Stimulated activated CD4-positive, alpha-beta T cell treated with anti-CD3 and anti-CD28 coated beads, Interleukin-4, amount 100 ng/mL, for 24 hours (primary cell): Measurements from ENCODE around the gene ANXA6.

Experiments used
- DNase-seq: peaks from one replicate; pipeline ENCODE4 v3.0.0-alpha.2; 2020

ANXA6 gene

GRCh38 chr5:151151263-151151660 lies 6.3 kb downstream of the ANXA6 start:
- no peak for DNase-seq

GRCh38 chr5:151150471-151151262 lies 6.9 kb downstream of the ANXA6 start:
- DNase-seq, result peak; percentile 68

- no peak for DNase-seq
These were observed 9.0 kb downstream of the ANXA6 start for GRCh38 chr5:151148583-151148982.

- DNase-seq, result no peak
These were observed 10.5 kb downstream of the ANXA6 start for GRCh38 chr5:151147033-151147432.

- DNase-seq, result no peak
These were observed 11.5 kb downstream of the ANXA6 start for GRCh38 chr5:151146061-151146460.

- no peak for DNase-seq
These were observed 12.7 kb downstream of the ANXA6 start for GRCh38 chr5:151144922-151145321.

GRCh38 chr5:151144275-151144674 lies 13.3 kb downstream of the ANXA6 start:
- no peak for DNase-seq

GRCh38 chr5:151143645-151144044 lies 13.9 kb downstream of the ANXA6 start:
- DNase-seq, result no peak

- no peak for DNase-seq
These were observed 14.6 kb downstream of the ANXA6 start for GRCh38 chr5:151142933-151143332.

- DNase-seq, result peak; percentile 64
These were observed 16.0 kb downstream of the ANXA6 start for GRCh38 chr5:151141535-151141934.

- DNase-seq, result no peak
These were observed 16.7 kb downstream of the ANXA6 start for GRCh38 chr5:151140686-151141459.

GRCh38 chr5:151139646-151140045 lies 17.9 kb downstream of the ANXA6 start:
- DNase-seq, result no peak

- no peak for DNase-seq
These were observed 18.6 kb downstream of the ANXA6 start for GRCh38 chr5:151139015-151139414.

- no peak for DNase-seq
These were observed 19.5 kb downstream of the ANXA6 start for GRCh38 chr5:151138114-151138513.

GRCh38 chr5:151137067-151137825 lies 20.3 kb downstream of the ANXA6 start:
- no peak for DNase-seq

GRCh38 chr5:151134228-151134627 lies 23.4 kb downstream of the ANXA6 start:
- DNase-seq, result no peak

- no peak for DNase-seq
These were observed 24.6 kb downstream of the ANXA6 start for GRCh38 chr5:151132963-151133362.

GRCh38 chr5:151130922-151131891 lies 26.4 kb downstream of the ANXA6 start:
- DNase-seq, result no peak

- DNase-seq, result no peak
These were observed 27.2 kb downstream of the ANXA6 start for GRCh38 chr5:151130235-151130921.

GRCh38 chr5:151128817-151129216 lies 28.8 kb downstream of the ANXA6 start:
- no peak for DNase-seq

- no peak for DNase-seq
These were observed 29.7 kb downstream of the ANXA6 start for GRCh38 chr5:151127926-151128325.

- peak; percentile 69 for DNase-seq
These were observed 31.4 kb downstream of the ANXA6 start for GRCh38 chr5:151126199-151126645.
